Upper lobe of left lung (tissue), 4 donors: ENCODE measurements around the gene TASP1.

Experiments
- CTCF ChIP-seq, 6 experiments: fragments of 450-650 bp in 4 of 6; fragments of 200-600 bp in 2 of 6; sonication (generic) in 2 of 6; IDR thresholded peaks; one replicate each; pipeline ENCODE4 v1.5.1; 2016 to 2019; ENCODE audit warnings: antibody characterized with exemption in 6 of 6
- EP300 ChIP-seq, 4 donors: sonication (generic); formaldehyde crosslinking; IDR thresholded peaks; one replicate each; pipeline ENCODE4 v1.5.1; 2017; ENCODE audit warnings: antibody characterized with exemption in 4 of 4, control low read depth in 2 of 4
- POLR2AphosphoS5 ChIP-seq, 2 donors: sonication (generic); formaldehyde crosslinking; IDR thresholded peaks; one replicate each; pipeline ENCODE4 v1.5.1; 2017; ENCODE audit warnings: antibody characterized with exemption in 2 of 2

- TF ChIP-seq EP300 (IDR thresholded peaks at IDR 0.05) = no peak
- TF ChIP-seq POLR2AphosphoS5 (IDR thresholded peaks at IDR 0.05) = no peak
- no peak for TF ChIP-seq CTCF (IDR thresholded peaks at IDR 0.05)
These were observed 6.3 kb downstream of the TASP1 start for GRCh38 chr20:13632431-13632830.
